ENCODE data around the gene PCDH9.

DNA sequence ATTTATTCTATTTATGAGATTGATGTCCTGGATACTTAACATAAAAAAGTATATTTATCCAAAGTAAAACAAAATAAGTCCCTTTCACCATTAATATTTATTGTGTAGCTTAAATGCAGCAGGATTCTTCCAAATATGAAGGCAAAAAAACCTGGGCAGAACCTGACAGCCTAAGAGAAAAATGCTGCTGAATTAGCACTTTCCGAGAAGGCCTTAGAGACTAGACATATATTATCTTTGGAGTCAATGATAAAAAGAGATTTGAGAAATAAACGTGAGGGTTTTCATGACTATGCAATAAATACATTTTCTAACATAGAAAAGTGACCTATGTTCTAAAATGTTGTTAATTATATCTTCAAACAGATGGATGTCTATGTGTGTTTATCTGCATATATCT is 566.9 kb downstream of the PCDH9 start:
- no peak for TF ChIP-seq CTCF (IDR thresholded peaks at IDR 0.05; ENCODE audit: low read depth, low read length)
- no peak for TF ChIP-seq POLR2A (IDR thresholded peaks at IDR 0.05; ENCODE audit: extremely low read depth, insufficient read length)
